CD14-positive monocyte (primary cell): ENCODE data around the gene CDC123. TPM values are rescaled to one million over a fixed set of nuclear protein-coding genes. Genes with fewer than 3 reads are reported as not detected.
"Not testable (repeated sequence)": the region's sequence is repeated elsewhere in the genome, so short reads cannot be mapped to it uniquely, and the experiment has no call there.

Experiments
- DNase-seq, 3 donors: peaks; one replicate each; pipeline ENCODE4 v3.0.0-alpha.2; 2011 to 2022
- H2AFZ ChIP-seq: 2 replicates; pipeline ENCODE4 v1.6.0; 2012; ENCODE audit warnings: mild to moderate bottlenecking, low read depth, low read length, inconsistent platforms; ENCODE audit not compliant: insufficient read depth, poor library complexity, severe bottlenecking
- H3K27ac ChIP-seq, 2 donors: 1 replicate in 1 of 2; 2 replicates in 1 of 2; pipeline ENCODE4 v1.5.1; 2012 to 2013; ENCODE audit warnings: low read length in 2 of 2, control low read depth in 1 of 2, inconsistent platforms in 1 of 2, low read depth in 1 of 2, mild to moderate bottlenecking in 1 of 2
- H3K27me3 ChIP-seq, 2 donors: one replicate each; pipeline versions ENCODE4 v1.6.0 to v1.6.1; 2011 to 2013; ENCODE audit warnings: low read length in 2 of 2; ENCODE audit not compliant: control insufficient read depth in 2 of 2, insufficient read depth in 2 of 2
- H3K36me3 ChIP-seq, 2 donors: replicated peaks in 1 of 2; 1 replicate in 1 of 2; 2 replicates in 1 of 2; pipeline versions ENCODE4 v1.5.1 to v1.6.1; 2012 to 2013; ENCODE audit warnings: low read length in 2 of 2, control low read depth in 1 of 2, inconsistent platforms in 1 of 2, mild to moderate bottlenecking in 1 of 2; ENCODE audit not compliant: insufficient read depth in 2 of 2, control insufficient read depth in 1 of 2
- H3K4me1 ChIP-seq, 2 donors: 1 replicate in 1 of 2; 2 replicates in 1 of 2; pipeline versions ENCODE4 v1.5.1 to v1.6.1; 2012 to 2013; ENCODE audit warnings: low read length in 2 of 2, control low read depth in 1 of 2, inconsistent platforms in 1 of 2, mild to moderate bottlenecking in 1 of 2, moderate library complexity in 1 of 2; ENCODE audit not compliant: insufficient read depth in 2 of 2, control insufficient read depth in 1 of 2
- H3K4me2 ChIP-seq: replicated peaks from 2 replicates; pipeline ENCODE3; 2012; ENCODE audit warnings: low read length, moderate library complexity, mild to moderate bottlenecking; ENCODE audit not compliant: poor library complexity, severe bottlenecking; ENCODE audit errors: extremely low read depth
- H3K4me3 ChIP-seq, 3 experiments: fragments of 200-600 bp in 1 of 3; sonication (generic) in 1 of 3; replicated peaks in 1 of 3; 1 replicate in 2 of 3; 2 replicates in 1 of 3; pipeline ENCODE4 v1.5.1; 2011 to 2013; ENCODE audit warnings: low read length in 3 of 3, mild to moderate bottlenecking in 3 of 3, control low read depth in 2 of 3, low read depth in 2 of 3, inconsistent platforms in 1 of 3, moderate library complexity in 1 of 3
- H3K79me2 ChIP-seq: 2 replicates; pipeline ENCODE4 v1.6.0; 2012; ENCODE audit warnings: mild to moderate bottlenecking, control low read depth, inconsistent platforms, low read length, moderate library complexity; ENCODE audit not compliant: insufficient read depth
- H3K9ac ChIP-seq: 2 replicates; pipeline ENCODE4 v1.6.0; 2017; ENCODE audit warnings: low read length, mild to moderate bottlenecking; ENCODE audit not compliant: insufficient read depth, poor library complexity, severe bottlenecking
- H3K9me3 ChIP-seq, 2 donors: replicated peaks in 1 of 2; 1 replicate in 1 of 2; 2 replicates in 1 of 2; pipeline versions ENCODE4 v1.5.1 to v1.6.1; 2012 to 2013; ENCODE audit warnings: low read length in 2 of 2, control low read depth in 1 of 2; ENCODE audit not compliant: control insufficient read depth in 1 of 2, insufficient read depth in 1 of 2
- H4K20me1 ChIP-seq: 2 replicates; pipeline ENCODE4 v1.6.0; 2012; ENCODE audit warnings: mild to moderate bottlenecking, low read length, control low read depth, moderate library complexity; ENCODE audit not compliant: insufficient read depth
- H3K27ac Mint-ChIP-seq, 7 donors: one replicate each; pipeline ENCODE4 v1.8.0; 2020; ENCODE audit warnings: mild to moderate bottlenecking in 7 of 7, mixed read lengths in 7 of 7, moderate library complexity in 6 of 7, inconsistent platforms in 2 of 7
- H3K27me3 Mint-ChIP-seq, 3 donors: one replicate each; pipeline ENCODE4 v1.8.0; 2021 to 2022; ENCODE audit warnings: low read depth in 3 of 3, mild to moderate bottlenecking in 3 of 3, mixed read lengths in 3 of 3, moderate library complexity in 3 of 3, inconsistent platforms in 1 of 3
- H3K36me3 Mint-ChIP-seq, 2 donors: one replicate each; pipeline ENCODE4 v1.8.0; 2020; ENCODE audit warnings: mixed read lengths in 2 of 2, inconsistent platforms in 1 of 2, mild to moderate bottlenecking in 1 of 2
- H3K4me1 Mint-ChIP-seq: one replicate; pipeline ENCODE4 v1.8.0; 2020; ENCODE audit warnings: mild to moderate bottlenecking, mixed read lengths
- H3K4me3 Mint-ChIP-seq, 2 donors: one replicate each; pipeline ENCODE4 v1.8.0; 2020; ENCODE audit warnings: mild to moderate bottlenecking in 2 of 2, mixed read lengths in 2 of 2, moderate library complexity in 1 of 2
- H3K9me3 Mint-ChIP-seq, 7 donors: one replicate each; pipeline ENCODE4 v1.8.0; 2020 to 2022; ENCODE audit warnings: mixed read lengths in 7 of 7, mild to moderate bottlenecking in 6 of 7, moderate library complexity in 6 of 7, inconsistent platforms in 2 of 7
- CTCF ChIP-seq: fragments of 200-600 bp; IDR thresholded peaks from one replicate; pipeline ENCODE4 v1.8.0; 2022; ENCODE audit warnings: antibody characterized with exemption, mild to moderate bottlenecking
- WGBS: methylation state at CpG from one replicate; pipeline ENCODE4 v1.1.5; 2013; ENCODE audit warnings: missing lambda C conversion rate; ENCODE audit not compliant: insufficient coverage; 5-methylcytosine and 5-hydroxymethylcytosine counted together
- intact Hi-C, 2 donors: fragments of 100-400 bp; cut with micrococcal nuclease; formaldehyde crosslinking; loops; one replicate each; pipeline versions ENCODE4 v1.15.0 to v1.15.1; 2023
- polyA plus RNA-seq, 3 donors: library from polyadenylated mRNA; depleted of rRNA in 1 of 3; unstranded in 2 of 3; stranded (reverse) in 1 of 3; fragments of 300-500 nt in 2 of 3; fragments of >200 nt in 1 of 3; fragmentation: Illumina TruSeq in 2 of 3; gene quantifications; 1 replicate in 2 of 3; 2 replicates in 1 of 3; pipeline ENCODE4 v1.2.3, GENCODE V29; 2012 to 2021

CDC123 gene
- polyA plus RNA-seq, 3 donors: 38.2 to 78.7 (median 76.0) TPM

GRCh38 chr10:12279281-12279680 lies 83.3 kb downstream of the CDC123 start:
- Histone ChIP-seq H3K4me3 (no peak overlapping the region), H3K4me1 (no peaks in the 10 kb centered on the region), H3K4me2 (no peak overlapping the region), H4K20me1 (no peaks in the 10 kb centered on the region), H3K36me3 (no peaks in the 10 kb centered on the region), H3K27ac (no peak overlapping the region), H3K27me3 (no peaks in the 10 kb centered on the region), H3K79me2 (no peaks in the 10 kb centered on the region), H2AFZ (no peak overlapping the region), H3K9ac (no peak overlapping the region), H3K9me3 (no peaks in the 10 kb centered on the region)
- DNase-seq: no peak
- H3K27ac Mint-ChIP-seq: peak overlapping the region in 1 of 7 donors; percentile 12
- no peak for TF ChIP-seq CTCF
- no peak overlapping the region for H3K4me3 Mint-ChIP-seq
- intact Hi-C loops: no loop called here
- peaks cover 0 to 2% (median 0%) of the 10 kb centered on the region in 3 donors for H3K27me3 Mint-ChIP-seq
- 38% methylated on average over 2 of the region's 11 CpGs for WGBS
- no peaks in the 10 kb centered on the region for H3K36me3 Mint-ChIP-seq
- peaks cover 3% of the 10 kb centered on the region for H3K4me1 Mint-ChIP-seq
- peaks cover 0 to 1% (median 0%) of the 10 kb centered on the region in 7 donors for H3K9me3 Mint-ChIP-seq

- DNase-seq: no peak
- Mint-ChIP-seq H3K4me3 (no peak overlapping the region), H3K36me3 (no peaks in the 10 kb centered on the region), H3K9me3 (peaks cover 0 to 3% (median 0%) of the 10 kb centered on the region in 7 donors), H3K4me1 (no peaks in the 10 kb centered on the region), H3K27me3 (peaks cover 0 to 4% (median 0%) of the 10 kb centered on the region in 3 donors), H3K27ac (peak overlapping the region in 1 of 7 donors; percentile 52)
- no peaks in the 10 kb centered on the region for H3K9me3 ChIP-seq
- H3K79me2 ChIP-seq: no peaks in the 10 kb centered on the region
- H3K4me1 ChIP-seq: no peaks in the 10 kb centered on the region
- no peak overlapping the region for H2AFZ ChIP-seq
- no peak overlapping the region for H3K9ac ChIP-seq
- no peak for TF ChIP-seq CTCF
- no peaks in the 10 kb centered on the region for H3K36me3 ChIP-seq
- H3K4me3 ChIP-seq: no peak overlapping the region
- no peak overlapping the region for H3K4me2 ChIP-seq
- H4K20me1 ChIP-seq: no peaks in the 10 kb centered on the region
- no peak overlapping the region for H3K27ac ChIP-seq
- intact Hi-C loops: no loop called here
- no peaks in the 10 kb centered on the region for H3K27me3 ChIP-seq
- WGBS: 96% methylated on average over 9 of the region's 10 CpGs
Observed at GRCh38 chr10:12287772-12288171, 91.8 kb downstream of the CDC123 start.

- H3K4me3 Mint-ChIP-seq, H3K79me2 ChIP-seq, H3K36me3 ChIP-seq, H3K4me1 ChIP-seq, H3K9me3 Mint-ChIP-seq, H3K4me2 ChIP-seq, H3K9ac ChIP-seq, H3K27ac Mint-ChIP-seq, H3K27ac ChIP-seq, intact Hi-C loops, DNase-seq, H3K4me3 ChIP-seq, H3K36me3 Mint-ChIP-seq, H3K4me1 Mint-ChIP-seq, H3K9me3 ChIP-seq, H3K27me3 Mint-ChIP-seq, H3K27me3 ChIP-seq, H2AFZ ChIP-seq, H4K20me1 ChIP-seq: not testable (repeated sequence)
- 100% methylated on average over 1 of the region's 3 CpGs for WGBS
Observed at GRCh38 chr10:12297784-12298183, 101.8 kb downstream of the CDC123 start.
